Measurements from ENCODE around the gene MYOM1.
A peak's percentile ranks its signal among the peaks of the same experiment; 100 is the strongest.

The MYOM1 gene

DNA sequence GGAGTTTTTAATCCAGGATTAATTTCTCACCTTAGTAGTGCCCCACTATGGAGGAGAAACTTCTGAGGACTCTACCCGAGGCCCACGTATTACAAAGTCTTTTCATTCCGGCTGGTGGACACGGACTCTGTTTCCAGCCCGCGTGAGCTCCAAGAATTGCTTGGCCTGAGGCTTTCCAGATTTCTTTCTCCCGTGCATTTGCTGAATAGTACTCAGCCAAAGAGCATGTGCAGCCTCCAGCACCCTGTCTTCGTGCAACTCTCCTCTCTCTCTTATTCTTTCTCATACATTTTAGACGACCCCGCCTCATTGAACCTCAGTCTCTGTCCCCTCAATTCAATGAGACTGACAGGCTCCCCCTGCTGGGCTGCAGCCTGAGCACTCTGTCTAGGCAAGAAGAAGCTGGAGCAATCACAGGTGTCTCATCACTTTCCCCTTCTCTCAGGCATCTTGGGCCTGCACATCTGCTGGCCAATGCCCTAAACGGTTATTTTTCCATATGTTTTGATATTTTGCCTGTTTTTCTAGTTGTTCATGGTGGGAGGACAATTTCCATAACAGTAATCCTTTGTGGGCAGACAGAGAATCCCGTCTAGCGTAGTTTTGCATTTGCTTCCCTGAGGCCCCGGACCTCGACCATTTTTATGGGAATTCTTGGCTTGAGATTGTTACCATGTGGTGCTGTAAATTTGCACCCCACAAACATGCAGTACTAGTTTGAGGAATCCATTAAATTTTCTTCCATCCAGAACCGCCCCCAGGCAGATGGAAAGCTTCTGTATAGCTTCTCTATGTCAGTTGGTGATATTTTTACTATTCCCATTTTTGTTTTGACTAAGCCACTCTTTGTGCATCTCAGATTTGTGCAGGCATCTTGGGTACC is 156.7 kb downstream of the MYOM1 start:
- TF ChIP-seq, protein P1, sequence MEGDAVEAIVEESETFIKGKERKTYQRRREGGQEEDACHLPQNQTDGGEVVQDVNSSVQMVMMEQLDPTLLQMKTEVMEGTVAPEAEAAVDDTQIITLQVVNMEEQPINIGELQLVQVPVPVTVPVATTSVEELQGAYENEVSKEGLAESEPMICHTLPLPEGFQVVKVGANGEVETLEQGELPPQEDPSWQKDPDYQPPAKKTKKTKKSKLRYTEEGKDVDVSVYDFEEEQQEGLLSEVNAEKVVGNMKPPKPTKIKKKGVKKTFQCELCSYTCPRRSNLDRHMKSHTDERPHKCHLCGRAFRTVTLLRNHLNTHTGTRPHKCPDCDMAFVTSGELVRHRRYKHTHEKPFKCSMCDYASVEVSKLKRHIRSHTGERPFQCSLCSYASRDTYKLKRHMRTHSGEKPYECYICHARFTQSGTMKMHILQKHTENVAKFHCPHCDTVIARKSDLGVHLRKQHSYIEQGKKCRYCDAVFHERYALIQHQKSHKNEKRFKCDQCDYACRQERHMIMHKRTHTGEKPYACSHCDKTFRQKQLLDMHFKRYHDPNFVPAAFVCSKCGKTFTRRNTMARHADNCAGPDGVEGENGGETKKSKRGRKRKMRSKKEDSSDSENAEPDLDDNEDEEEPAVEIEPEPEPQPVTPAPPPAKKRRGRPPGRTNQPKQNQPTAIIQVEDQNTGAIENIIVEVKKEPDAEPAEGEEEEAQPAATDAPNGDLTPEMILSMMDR (conservative IDR thresholded peaks at IDR 0.05; ENCODE audit: low read depth, low read length) = peak; percentile 75
- H3K4me2 ChIP-seq = no peak overlapping the region
- no peak overlapping the region for H3K9ac ChIP-seq
- H2AFZ ChIP-seq (ENCODE audit: low read depth) = no peak overlapping the region
- H3K27me3 ChIP-seq (ENCODE audit: insufficient read depth, low read depth) = no peaks in the 10 kb centered on the region
- peaks cover 24% of the 10 kb centered on the region for H3K4me1 ChIP-seq (ENCODE audit: low read depth, poor library complexity, severe bottlenecking)
- no peak overlapping the region for H3K27ac ChIP-seq
- H3K36me3 ChIP-seq (ENCODE audit: insufficient read depth) = no peaks in the 10 kb centered on the region
- no peaks in the 10 kb centered on the region for H3K79me2 ChIP-seq (ENCODE audit: insufficient read depth, low read depth)
- no peaks in the 10 kb centered on the region for H4K20me1 ChIP-seq (ENCODE audit: insufficient read depth)
- no peak overlapping the region for H3K4me3 ChIP-seq (IDR thresholded peaks at IDR 0.05; ENCODE audit: insufficient read depth, low read depth, low read length)

DNA sequence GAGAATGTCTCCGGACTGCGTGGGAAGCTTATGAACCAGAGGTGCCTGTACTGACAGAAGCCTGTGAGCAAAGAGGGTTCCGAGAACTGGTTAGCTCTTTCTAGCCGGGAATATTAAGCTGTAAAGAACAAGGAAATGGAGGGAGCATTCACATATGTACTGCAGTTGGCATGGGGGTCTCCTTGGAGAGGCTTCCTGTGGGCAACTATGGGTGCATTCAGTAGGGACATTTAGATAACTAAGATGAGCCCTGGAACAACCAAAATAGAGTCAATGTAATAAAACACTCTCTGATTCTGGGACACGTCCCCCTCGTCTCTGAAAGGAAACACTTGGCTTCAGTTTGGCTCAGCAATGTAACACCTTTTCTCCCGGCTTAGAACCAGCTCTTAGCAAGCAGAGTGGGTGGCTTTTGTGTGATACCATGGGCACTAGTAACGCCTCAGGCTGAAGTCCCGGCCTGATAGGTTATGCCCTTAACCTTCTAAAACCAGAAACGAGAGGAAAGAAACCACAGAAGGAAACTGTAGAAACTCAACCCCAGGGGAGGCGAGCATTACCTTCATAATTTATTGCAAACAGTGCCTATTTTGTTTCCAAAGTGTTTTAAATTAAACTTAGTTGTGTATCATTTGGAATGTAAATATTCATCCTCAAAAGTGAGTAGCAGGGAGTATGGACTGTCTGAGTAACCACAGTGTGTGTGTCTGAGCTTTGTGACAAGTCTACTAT is 158.0 kb downstream of the MYOM1 start:
- Histone ChIP-seq H3K27ac (0 out of 2 replicates have a peak overlapping the region, but pooled peaks have one; percentile 14), H3K79me2 (ENCODE audit: insufficient read depth, low read depth) (no peaks in the 10 kb centered on the region), H3K4me1 (ENCODE audit: low read depth, poor library complexity, severe bottlenecking) (peaks cover 24% of the 10 kb centered on the region), H3K4me2 (peak overlapping the region; percentile 60), H3K36me3 (ENCODE audit: insufficient read depth) (no peaks in the 10 kb centered on the region), H3K9ac (no peak overlapping the region), H4K20me1 (ENCODE audit: insufficient read depth) (no peaks in the 10 kb centered on the region), H3K4me3 (IDR thresholded peaks at IDR 0.05; ENCODE audit: insufficient read depth, low read depth, low read length) (no peak overlapping the region), H2AFZ (ENCODE audit: low read depth) (peak overlapping the region; percentile 10; the same call in 1 of the 2 replicates), H3K27me3 (ENCODE audit: insufficient read depth, low read depth) (no peaks in the 10 kb centered on the region)
- TF ChIP-seq, protein P1 (conservative IDR thresholded peaks at IDR 0.05; ENCODE audit: low read depth, low read length) = no peak

DNA sequence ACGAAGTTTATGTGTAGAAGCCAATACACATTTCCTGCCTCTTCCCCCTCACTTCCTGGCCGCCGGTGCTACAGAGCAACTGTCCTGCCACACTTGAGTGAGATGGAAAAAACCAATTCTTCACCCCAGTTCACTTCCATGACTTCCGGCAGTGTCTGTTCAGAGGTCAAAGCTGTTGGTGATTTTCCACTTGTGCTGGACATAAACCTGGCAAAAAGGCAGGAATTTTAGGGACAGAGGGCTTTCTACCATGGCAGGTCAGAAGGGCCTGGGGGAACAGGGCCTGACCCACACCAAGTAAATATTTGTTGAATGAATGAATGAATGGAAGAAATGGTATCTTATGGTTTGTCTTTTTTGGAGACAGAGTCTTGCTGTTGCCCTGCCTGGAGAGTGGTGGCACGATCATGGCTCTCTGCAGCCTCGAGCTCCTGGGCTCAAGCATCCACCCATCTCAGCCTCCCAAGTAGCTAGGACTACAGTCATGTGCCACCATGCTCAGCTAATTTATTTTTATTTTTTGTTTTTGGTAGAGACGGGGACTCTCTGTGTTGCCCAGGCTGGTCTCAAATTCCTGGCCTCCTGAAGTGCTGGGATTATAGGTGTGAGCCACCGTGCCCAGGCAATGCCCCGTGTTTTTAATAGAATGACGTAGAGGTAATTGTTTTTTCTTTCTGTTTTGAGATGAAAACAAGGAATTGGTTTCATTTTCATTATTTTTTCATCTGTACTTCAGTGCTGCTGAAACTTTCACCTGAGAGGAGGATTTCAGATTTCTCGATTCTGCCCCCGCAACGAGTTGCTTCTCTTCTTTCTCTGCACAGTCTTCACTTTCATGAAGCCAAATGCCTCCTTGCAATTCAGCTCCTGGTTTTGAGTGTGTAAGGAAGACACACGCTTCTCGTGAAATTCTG is 158.8 kb downstream of the MYOM1 start:
- peaks cover 24% of the 10 kb centered on the region for H3K4me1 ChIP-seq (ENCODE audit: low read depth, poor library complexity, severe bottlenecking)
- TF ChIP-seq, protein P1 (conservative IDR thresholded peaks at IDR 0.05; ENCODE audit: low read depth, low read length) = no peak
- no peak overlapping the region for H3K4me3 ChIP-seq (IDR thresholded peaks at IDR 0.05; ENCODE audit: insufficient read depth, low read depth, low read length)
- H3K79me2 ChIP-seq (ENCODE audit: insufficient read depth, low read depth) = no peaks in the 10 kb centered on the region
- H4K20me1 ChIP-seq (ENCODE audit: insufficient read depth) = no peaks in the 10 kb centered on the region
- H3K9ac ChIP-seq = peak overlapping the region; percentile 43; the same call in 1 of the 2 replicates
- 0 out of 2 replicates have a peak overlapping the region, but pooled peaks have one; percentile 14 for H3K27ac ChIP-seq
- H3K36me3 ChIP-seq (ENCODE audit: insufficient read depth) = no peaks in the 10 kb centered on the region
- H2AFZ ChIP-seq (ENCODE audit: low read depth) = peak overlapping the region; percentile 10
- H3K4me2 ChIP-seq = peak overlapping the region; percentile 60
- H3K27me3 ChIP-seq (ENCODE audit: insufficient read depth, low read depth) = no peaks in the 10 kb centered on the region

DNA sequence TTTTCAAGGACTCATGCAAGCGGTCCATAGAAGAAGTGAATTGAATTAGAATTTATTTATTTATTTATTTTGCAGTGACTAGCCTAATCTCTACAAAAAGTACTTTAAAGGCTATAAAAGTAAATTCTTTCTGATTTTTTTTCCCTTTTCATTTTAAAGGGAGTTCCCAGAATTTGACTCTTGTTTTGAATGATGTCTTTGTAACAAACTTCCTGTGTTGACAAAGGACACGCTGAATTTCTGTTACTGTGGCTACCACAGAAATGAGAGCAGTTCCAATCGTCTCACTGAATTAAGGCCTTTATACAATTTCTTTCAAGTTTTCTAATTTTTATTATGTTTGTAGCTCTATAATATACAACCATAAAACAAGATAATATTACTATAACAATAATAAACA is 160.5 kb downstream of the MYOM1 start:
- no peak overlapping the region for H3K9ac ChIP-seq
- no peak overlapping the region for H3K27ac ChIP-seq
- no peak overlapping the region for H3K4me2 ChIP-seq

More for the DNA sequence above, 160.5 kb downstream of the MYOM1 start:
- H4K20me1 ChIP-seq (ENCODE audit: insufficient read depth) = no peaks in the 10 kb centered on the region
- H3K4me3 ChIP-seq (IDR thresholded peaks at IDR 0.05; ENCODE audit: insufficient read depth, low read depth, low read length) = no peak overlapping the region
- H3K4me1 ChIP-seq (ENCODE audit: low read depth, poor library complexity, severe bottlenecking) = peaks cover 24% of the 10 kb centered on the region
- no peaks in the 10 kb centered on the region for H3K79me2 ChIP-seq (ENCODE audit: insufficient read depth, low read depth)
- TF ChIP-seq, protein P1 (conservative IDR thresholded peaks at IDR 0.05; ENCODE audit: low read depth, low read length) = no peak
- H3K27me3 ChIP-seq (ENCODE audit: insufficient read depth, low read depth) = no peaks in the 10 kb centered on the region
- H3K36me3 ChIP-seq (ENCODE audit: insufficient read depth) = no peaks in the 10 kb centered on the region
- H2AFZ ChIP-seq (ENCODE audit: low read depth) = no peak overlapping the region

Data from KMS-11 (cell line).